Daoy (cell line): ENCODE results near the gene DDX4. TPM values are rescaled to one million over a fixed set of nuclear protein-coding genes. Genes with fewer than 3 reads are reported as not detected.

Source experiments
- DNase-seq: peaks from one replicate; pipeline ENCODE4 v3.0.0-alpha.2; 2015; ENCODE audit warnings: low read depth
- total RNA-seq: library from RNA; depleted of rRNA; stranded (reverse); fragments of >200 nt; shearing (Covaris generic); gene quantifications from 2 replicates; pipeline ENCODE4 v1.2.3, GENCODE V29; 2014

The DDX4 gene
- total RNA-seq, 1 experiment from 2014 or later: not detected

DNA sequence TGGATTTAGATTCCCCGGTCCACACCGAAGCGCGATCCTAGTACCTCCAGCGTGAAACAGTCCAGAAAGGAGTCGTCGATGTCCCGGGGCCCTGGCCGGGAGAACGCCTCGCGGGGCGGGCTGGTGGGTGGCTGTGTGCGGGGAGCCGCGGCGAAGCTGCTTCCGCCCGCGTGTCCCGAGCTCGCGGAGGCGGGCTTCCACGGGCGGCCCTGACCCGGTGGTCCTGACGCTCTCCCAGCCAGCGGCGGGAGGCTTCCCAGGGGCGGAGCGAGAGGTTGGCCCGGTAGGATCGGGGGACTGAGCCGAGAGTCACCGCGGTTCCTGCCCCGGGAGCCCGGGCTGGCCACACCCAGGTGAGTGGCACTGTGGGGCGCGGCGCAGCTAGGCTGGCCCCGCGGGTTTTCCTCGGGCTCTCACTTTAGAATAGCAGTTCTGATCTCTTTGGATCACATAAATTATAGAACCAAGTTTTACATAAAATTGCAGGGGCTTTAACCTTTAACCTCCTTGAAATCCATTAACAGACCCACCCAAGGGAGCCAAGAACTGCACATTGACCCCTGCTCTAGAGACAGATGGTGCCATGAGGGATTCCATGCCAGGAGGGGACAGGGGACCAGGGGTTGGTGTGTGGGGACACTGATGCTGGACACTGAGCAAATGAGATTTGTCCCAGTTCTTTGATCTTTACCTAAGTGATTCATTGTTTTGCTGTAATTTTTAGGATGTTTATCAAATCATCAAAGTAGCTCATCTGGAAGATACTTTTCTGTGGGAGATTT, 84.1 kb downstream of the DDX4 start:
- DNase-seq: peak; percentile 7

DNA sequence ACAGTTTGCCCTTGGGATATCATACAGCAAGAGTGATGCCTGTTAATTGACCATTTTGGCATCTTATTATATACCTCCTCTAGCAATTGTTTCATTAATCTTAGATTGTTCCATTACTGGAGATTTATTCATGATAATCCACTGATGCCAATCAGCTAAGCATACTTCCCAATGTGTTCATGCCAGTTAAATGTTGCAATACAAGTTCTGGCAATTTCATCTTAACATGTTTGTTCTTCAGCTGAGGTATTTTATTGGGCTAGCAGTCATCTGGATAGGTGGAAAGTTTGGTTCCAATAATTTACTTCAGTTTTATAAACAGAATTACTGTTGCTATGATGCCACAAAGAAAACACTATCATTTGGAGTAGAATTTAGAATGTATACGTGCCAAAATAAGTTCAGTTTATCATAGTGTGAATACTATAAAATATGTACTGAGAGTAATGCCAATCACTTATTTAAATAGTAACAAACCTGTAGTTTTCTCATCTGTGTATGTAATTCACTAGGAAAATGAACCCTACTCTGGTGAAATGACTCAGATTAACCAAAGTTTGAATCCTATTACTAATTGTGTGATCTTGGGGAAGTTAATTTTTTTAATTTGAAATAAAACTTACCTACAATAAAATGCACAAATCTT, 85.4 kb downstream of the DDX4 start:
- DNase-seq: no peak

DNA sequence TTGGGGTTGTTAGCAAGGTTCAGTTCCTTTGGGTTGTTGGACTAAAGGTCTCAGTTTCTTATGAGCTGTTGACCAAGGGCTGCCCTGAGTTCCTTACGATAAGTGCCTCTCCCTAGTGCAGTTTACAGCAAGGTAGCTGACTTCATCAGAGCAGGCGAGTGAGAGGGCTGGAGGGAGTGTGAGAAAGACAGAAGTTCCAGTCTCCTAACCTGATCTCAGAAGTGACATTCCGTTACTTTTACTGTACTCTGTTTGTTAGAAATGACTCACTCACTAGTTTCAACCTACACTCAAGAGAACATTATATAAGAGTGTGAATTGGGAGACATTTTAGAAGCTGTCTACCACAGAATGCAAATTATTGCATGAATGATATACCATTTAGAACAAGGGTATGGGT, 92.1 kb downstream of the DDX4 start:
- DNase-seq: no peak

DNA sequence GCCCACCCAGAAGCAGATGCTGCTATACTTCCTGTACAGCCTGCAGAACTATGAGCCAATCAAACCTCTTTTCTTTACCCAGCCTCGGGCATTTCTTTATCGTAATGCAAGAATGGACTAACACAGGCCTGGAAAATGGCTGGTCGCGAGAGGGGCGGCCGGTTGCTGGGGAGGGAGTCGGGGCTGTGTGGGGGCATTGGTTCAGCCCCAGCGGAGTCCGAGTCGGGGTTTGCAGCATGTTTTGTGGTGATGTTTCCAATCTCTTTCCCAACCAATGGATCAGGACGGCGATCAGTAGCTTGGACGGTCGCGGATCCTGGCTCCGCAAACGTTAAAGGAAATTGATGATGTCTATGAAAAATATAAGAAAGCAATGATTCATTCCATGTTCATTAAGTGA, 94.6 kb downstream of the DDX4 start:
- no peak for DNase-seq

DNA sequence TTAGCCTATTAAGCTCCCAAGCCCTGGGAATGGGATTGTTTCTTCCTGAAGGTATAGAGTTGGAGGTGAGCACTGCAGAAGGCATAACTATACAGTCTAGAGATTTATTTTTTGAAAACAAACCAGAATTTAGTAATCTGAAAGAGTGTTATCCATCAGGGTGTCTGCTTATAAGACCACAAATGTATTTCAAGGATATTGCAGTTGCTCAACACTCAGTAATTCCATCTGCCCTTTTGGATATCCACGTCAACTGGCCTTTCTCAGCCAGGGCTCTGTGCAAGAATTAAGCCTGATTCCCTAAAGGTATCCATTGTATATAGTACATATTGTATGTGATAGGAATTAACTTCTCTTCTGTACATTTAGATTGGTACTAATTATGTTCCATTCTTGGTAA, 98.3 kb downstream of the DDX4 start:
- no peak for DNase-seq

GRCh38 chr5:55841976-55842375, 104.1 kb downstream of the DDX4 start:
- no peak for DNase-seq

- no peak for DNase-seq
These were observed 110.0 kb downstream of the DDX4 start for GRCh38 chr5:55847837-55848236.

DNA sequence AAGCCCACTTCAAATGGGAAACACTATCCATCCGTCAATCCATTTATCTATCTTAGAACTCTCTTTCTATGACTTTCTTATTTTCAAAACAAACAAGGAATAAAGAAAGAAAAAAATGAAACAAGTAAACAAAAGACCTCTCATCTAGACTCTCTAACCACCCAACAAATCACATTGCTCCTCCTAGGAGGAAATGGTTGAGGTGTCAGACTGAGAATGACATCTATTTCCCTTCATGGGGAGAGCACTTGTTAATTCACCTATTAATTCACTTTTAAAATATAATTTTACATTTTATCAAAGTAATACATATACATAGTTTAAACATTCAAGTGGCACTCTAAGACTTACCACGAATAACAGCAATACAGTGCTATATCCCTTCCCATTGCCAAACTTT, 110.9 kb downstream of the DDX4 start:
- DNase-seq: no peak

DNA sequence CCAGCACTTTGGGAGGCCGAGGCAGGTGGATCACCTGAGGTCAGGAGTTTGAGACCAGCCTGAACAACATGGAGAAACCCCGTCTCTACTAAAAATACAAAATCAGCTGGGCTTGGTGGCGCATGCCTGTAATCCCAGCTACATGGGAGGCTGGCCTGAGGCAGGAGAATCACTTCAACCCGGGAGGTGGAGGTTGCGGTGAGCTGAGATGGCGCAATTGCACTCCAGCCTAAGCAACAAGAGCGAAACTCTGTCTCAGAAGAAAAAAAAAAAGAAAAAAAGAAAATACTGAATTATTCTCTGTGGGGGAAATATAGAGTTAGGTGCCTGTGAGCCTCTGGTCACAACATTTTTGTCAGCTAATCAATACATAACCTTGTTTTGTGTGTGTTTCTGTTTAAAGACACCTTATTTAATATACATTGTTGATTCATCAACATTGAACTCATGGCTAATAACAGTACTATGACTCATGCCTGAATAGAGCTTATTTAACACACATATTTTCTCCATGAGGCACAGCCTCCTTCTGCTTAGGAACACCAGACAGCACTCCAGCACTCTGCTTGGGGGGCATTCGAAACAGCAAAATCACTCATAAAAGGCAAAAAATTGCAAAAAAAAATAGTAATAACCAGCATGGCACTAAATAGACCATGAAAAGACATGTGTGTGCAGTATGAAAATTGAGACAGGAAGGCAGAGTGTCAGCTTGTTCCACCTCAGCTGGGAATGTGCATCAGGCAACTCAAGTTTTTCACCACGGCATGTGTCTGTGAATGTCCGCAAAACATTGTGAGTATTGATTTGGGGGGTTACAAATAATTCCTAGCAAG, 113.2 kb downstream of the DDX4 start, which contains the start of gene IL31RA:
Gene IL31RA, plus strand, starts transcription at position 519 of the 836 bp plus-strand sequence. Its CDS starts 214 bp downstream, at position 733.
- DNase-seq: peak; percentile 90

- no peak for DNase-seq
These were observed 113.8 kb downstream of the DDX4 start for GRCh38 chr5:55851675-55851979.

- no peak for DNase-seq
These were observed 114.6 kb downstream of the DDX4 start for GRCh38 chr5:55852503-55852902.

GRCh38 chr5:55853041-55853670, 115.3 kb downstream of the DDX4 start:
- DNase-seq: peak; percentile 27

- DNase-seq: peak; percentile 46
These were observed 116.0 kb downstream of the DDX4 start for GRCh38 chr5:55853818-55854217.

DNA sequence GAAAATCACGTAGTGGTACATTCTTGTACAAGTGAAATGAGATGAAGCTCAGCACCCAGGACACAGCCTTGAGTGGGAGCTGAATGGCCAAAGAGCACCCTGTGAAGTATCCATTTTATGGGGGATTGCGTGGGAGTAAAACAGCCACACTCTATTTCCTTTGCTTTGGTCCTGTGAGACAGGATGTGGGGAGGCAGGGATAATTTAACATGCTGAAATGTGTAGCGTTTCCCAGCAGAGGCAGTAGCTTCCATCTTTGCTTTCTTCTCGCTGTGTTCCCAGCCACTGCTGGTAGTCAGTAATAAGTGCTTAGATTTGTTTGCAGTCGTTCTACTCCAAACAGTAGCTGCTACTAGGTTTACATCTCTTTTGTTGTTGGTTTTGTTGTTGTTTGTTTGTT, 117.6 kb downstream of the DDX4 start:
- peak; percentile 77 for DNase-seq

DNA sequence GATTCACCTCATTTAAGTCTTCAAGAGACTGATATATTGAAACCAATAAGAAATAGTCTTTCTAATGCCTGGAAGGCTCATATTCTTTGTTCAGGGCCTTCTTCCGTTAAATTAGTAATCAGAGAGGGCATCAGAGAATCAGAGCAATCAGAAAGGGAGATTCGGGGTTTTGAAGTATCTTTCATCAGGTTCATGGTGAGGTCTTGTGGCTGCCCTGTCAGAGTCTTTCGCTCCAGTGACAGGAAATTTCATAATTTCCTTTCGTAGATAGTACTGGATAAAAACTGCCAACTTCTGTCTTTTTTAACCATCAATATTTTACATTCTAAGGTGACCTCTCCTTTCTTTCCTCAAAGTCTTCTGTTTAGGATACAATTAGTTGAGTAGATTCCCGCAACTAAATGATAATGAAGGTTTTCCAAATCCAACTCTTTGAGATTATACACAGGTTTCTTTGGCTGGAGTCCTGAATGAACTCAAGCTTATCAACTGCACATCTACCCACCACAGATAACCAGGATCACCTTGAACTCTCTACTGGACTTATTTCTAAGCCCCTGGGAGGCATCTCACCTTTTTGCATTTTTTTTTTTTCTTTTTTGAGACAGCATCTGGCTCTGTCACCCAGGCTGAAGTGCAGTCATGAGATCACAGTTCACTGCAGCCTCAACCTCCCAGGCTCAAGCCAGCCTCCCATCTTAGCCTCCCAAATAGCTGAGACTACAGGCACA, 118.8 kb downstream of the DDX4 start:
- no peak for DNase-seq

- DNase-seq: no peak
These were observed 119.4 kb downstream of the DDX4 start for GRCh38 chr5:55857247-55857640.

DNA sequence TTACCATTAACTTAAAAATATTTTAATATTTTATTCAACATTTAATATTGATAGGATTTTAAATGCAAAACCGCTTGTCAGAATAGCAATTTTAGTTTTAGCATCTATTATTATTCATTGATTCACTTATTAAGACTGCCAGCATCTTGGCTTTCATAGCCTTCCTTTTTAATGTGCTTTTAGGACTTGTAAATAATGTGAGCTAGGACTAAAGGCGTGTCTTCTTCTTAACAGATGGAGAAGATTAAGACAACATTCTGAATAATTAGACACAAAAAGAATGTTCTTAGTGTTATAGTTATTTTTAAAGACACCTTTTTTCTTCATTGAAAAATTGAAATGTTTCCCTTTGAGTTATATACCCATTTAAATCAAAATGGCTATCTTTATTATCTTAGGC, 120.2 kb downstream of the DDX4 start:
- no peak for DNase-seq

- DNase-seq: no peak
These were observed 122.4 kb downstream of the DDX4 start for GRCh38 chr5:55860288-55860687.

- DNase-seq: no peak
These were observed 122.8 kb downstream of the DDX4 start for GRCh38 chr5:55860709-55861108.

GRCh38 chr5:55864606-55865541, 127.0 kb downstream of the DDX4 start:
- DNase-seq: no peak
